PFSK-1 (cell line): ENCODE measurements around the gene ZNF827.

Source experiments
- POLR2AphosphoS5 ChIP-seq: IDR thresholded peaks from 2 replicates; pipeline ENCODE4 v1.6.1; 2012; ENCODE audit warnings: low read depth, mild to moderate bottlenecking, control low read depth, low read length, moderate library complexity
- REST ChIP-seq, 2 experiments: IDR thresholded peaks; 2 replicates each; pipeline versions ENCODE4 v1.6.1 to v1.8.0; 2011 to 2012; ENCODE audit warnings: low read depth in 2 of 2, low read length in 2 of 2, control low read depth in 1 of 2, inconsistent platforms in 1 of 2, mild to moderate bottlenecking in 1 of 2, moderate library complexity in 1 of 2; ENCODE audit not compliant: insufficient read depth in 1 of 2
- SIN3A ChIP-seq: IDR thresholded peaks from 2 replicates; pipeline ENCODE4 v1.6.1; 2012; ENCODE audit warnings: mild to moderate bottlenecking, low read length, moderate library complexity, borderline replicate concordance; ENCODE audit not compliant: insufficient read depth
- TAF1 ChIP-seq: IDR thresholded peaks from 2 replicates; pipeline ENCODE4 v1.6.1; 2012; ENCODE audit warnings: low read length, control low read depth, borderline replicate concordance; ENCODE audit not compliant: insufficient read depth

GRCh38 chr4:145879598-145879997, 59.0 kb downstream of the ZNF827 start:
- no peak for TF ChIP-seq POLR2AphosphoS5
- no peak for TF ChIP-seq REST (IDR thresholded peaks at IDR 0.05; ENCODE audit: insufficient read depth in 1 of 2, low read depth in 2 of 2, low read length in 2 of 2)
- TF ChIP-seq SIN3A = no peak
- no peak for TF ChIP-seq TAF1
